Activated effector memory CD4-positive, alpha-beta T cell treated with anti-CD3 and anti-CD28 coated beads, Interleukin-2, amount 50 U/mL, for 16 hours (primary cell): Measurements from ENCODE around the gene FGF12.
"Not testable (repeated sequence)": the region's sequence is repeated elsewhere in the genome, so short reads cannot be mapped to it uniquely, and the experiment has no call there.

Experiments used
- DNase-seq: peaks from one replicate; pipeline ENCODE4 v3.0.0-alpha.2; 2020

FGF12 gene

DNA sequence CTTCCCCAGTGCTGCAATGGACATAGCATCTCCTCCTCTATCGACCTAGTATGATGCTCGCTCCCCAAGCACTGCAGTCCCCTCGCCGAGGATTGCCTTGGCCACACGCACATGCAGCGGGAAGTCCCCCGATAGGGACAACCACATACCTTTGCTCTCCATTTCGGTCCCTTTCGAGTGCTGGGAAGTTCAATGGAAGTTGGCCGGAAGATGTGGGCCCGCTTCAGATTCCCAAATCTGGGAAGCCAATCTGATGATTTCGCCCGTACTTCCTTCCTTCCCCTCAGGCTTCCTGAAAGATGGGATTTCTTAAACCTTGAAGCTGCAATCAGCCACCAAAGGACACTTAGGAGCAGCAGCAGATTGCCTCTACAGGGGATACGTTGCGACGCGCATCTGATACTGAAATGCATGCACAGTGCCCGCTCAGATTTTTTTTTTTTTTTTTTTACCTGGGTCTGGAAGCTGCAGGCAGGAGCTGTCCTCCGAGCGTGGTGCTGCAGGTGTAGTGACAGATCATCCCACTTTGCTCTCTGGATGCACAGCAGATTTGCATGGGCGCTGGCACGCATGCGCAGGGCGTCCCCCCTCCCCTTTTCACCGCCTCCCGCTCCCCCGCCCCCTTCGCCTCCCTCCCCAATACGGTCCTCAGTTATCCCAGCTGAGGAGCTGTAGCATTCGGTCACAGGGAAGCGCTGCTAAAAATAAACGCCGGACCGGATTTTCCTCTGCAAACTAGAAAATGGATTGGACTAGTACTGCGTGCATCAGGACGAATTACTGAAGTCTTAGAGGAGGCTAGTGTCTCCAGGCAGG lies at the start of gene FGF12:
Gene FGF12, minus strand, starts transcription at position 510 of the 816 bp plus-strand sequence.
- peak; percentile 58 for DNase-seq

DNA sequence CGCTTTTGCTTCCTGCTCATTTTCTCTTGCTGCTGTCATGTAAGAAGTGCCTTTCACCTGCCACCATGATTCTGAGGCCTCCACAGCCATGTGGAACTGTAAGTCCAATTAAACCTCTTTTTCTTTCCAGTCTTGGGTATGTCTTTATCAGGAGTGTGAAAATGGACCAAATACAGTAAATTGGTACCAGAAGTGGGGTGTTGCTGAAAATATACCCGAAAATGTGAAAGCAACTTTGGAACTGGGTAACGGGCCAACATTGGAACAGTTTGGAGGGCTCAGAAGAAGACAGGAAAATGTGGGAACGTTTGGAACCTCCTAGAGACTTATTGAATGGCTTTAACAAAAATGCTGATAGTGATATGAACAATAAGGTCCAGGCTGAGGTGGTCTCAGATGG lies 47.0 kb upstream of the FGF12 start:
- not testable (repeated sequence) for DNase-seq

DNA sequence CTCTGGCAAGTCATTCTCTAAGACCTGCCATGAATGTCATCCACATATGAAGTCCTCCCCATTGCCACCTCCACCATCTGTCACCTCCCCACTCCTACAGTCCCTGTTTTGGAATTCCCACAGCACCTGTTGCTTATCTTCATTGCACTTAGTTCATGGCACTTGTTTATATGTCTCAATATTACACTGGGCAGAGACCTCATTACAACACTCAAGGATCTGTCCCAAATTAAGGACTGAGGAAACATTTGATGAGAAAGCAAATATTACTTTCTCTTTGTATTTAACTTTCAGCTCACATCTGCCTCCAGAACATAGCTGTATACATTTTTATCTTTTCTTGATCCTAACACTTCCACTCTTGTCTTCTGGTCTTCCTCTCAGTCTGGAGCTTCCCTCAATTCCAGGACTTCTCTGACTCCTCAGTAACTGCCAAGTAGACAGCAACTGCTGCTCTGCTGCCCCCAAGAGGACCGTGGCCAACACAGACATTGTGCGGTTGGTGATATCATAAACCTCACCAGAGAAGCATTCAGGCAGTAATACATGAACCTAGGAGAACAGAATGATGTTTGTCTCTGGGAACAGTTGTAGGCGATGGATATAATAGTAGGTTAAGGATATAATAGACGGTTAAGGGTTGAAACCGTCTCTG lies 45.0 kb upstream of the FGF12 start:
- no peak for DNase-seq

DNA sequence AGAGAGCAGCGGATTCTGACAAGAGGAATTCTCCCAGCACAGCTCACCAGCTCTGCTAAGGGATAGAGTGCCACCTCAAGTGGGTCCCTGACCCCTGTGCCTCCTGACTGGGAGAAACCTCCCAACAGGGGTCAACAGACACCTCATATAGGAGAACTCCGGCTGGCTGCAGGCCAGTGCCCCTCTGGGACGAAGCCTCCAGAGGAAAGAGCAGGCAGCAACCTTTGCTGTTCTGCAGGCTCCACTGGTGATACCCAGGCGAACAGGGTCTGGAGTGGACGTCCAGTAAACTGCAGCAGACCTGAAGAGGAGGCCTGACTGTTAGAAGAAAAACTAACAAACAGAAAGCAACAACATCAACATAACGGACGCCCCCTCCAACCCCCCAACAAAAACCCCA lies 31.3 kb upstream of the FGF12 start:
- no peak for DNase-seq

DNA sequence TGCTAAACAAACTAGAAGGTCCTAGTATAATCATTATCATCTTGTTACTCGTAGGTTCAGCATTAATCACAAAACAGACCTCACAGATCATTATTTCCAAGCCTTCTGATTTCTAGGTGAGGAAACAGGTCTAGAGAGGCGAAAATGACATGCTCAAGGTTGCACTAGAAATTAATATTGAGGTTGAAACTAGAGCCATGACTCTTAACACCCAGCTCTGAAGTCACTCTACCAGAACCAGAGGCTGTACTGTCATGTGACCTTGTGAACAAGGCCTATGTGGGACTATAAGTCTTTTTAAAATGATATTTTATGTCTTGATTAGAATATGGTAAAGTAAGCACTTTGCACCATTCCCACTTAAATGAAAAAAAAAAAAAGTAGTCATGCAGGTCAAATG lies 23.8 kb upstream of the FGF12 start:
- no peak for DNase-seq

DNA sequence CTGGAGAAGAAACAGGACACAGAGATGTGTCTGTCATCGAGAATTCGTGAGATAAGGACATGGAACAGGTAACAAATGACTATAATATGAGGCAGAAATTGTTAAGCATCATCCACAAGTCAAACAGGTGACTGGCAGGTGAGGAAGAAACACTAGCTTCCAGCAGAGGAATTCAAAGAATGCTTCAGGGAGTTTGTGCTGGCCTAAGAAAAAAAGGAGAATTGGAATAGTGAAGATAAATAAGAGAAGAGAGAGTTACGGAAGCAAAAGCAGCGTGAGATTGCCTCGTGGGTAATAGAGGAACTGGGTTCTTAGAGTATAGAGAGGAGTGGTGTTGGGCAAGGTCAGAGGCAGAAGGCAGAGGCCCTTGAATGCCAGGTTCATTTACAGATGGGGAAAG lies 22.9 kb upstream of the FGF12 start:
- DNase-seq, result no peak

DNA sequence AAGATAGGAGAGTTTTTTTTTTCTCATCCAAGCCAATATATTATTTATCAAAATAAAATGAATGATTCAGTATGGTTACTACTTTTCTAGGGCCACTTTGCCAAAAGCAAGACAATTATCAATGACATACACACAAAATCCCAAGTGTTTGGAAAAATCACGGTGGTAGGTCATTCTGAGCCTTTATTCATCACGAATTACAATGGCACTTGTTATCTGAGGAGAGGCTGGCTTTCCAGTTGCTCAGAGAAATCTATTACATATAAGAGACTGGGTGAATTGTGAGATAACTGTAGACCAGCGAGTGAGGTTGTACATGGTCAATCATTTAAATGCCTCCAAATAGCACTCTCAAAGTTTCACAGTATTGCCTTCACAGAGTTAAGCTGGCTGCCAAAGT lies 20.4 kb upstream of the FGF12 start:
- DNase-seq, result no peak

DNA sequence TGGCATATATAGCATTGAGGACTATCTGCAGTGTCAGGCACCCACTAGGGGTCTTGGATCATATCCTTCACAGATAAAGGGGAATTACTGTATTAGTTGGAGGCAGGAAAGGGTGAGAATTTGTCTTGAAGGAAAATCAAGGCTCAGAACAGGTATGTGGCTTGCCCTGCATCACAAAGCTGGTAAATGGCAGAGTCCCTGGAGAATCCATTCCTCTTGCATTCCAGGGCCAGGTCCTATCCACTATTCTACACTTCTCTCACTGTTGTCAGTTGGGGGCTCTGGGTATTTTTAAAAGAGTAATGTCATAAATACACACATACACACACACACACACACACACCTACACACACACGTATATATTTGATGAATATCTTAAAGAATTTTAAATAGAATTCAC lies 19.8 kb upstream of the FGF12 start:
- no peak for DNase-seq

DNA sequence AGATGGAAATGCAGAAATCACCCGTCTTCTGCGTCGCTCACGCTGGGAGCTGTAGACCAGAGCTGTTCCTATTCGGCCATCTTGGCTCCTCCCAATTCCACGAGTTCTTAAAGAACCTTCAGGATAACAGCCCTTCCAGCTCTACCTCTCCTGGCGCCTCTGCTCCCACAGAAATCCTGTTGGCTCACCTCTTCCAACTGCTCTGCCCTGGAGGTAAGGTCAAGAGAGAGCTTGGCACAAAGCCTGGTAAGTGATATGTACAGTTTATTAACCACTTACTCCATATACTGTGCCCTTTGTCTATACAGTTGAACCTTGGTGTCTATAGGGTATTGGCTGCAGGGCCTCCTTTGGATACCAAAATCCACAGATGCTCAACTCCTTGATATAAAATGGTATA lies 17.8 kb upstream of the FGF12 start:
- DNase-seq, result no peak

DNA sequence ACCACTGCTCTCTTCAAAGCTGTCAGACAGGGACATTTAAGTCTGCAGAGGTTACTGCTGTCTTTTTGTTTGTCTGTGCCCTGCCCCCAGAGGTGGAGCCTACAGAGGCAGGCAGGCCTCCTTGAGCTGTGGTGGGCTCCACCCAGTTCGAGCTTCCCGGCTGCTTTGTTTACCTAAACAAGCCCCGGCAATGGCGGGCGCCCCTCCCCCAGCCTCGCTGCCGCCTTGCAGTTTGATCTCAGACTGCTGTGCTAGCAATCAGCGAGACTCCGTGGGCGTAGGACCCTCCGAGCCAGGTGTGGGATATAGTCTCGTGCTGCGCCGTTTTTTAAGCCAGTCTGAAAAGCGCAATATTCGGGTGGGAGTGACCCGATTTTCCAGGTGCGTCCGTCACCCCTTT lies 17.3 kb upstream of the FGF12 start:
- not testable (repeated sequence) for DNase-seq

DNA sequence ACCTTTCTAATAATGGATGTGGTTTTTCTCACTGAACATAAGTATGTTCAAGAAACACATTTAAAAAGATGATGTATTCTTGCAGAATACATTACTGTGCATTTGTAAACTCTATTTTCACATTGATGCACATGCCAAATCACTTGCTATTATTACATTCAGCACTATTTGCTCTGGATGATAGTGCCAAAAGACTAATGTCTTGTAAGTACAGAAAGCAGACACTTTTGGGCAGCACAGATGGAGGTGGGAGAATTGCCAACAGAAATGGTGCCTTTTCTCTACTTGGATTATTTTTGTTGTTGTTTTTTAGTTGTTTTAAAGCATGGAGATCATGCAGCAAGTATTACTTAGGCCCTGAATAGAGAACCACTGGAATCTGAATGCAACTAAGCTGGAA lies 10.2 kb upstream of the FGF12 start:
- no peak for DNase-seq

DNA sequence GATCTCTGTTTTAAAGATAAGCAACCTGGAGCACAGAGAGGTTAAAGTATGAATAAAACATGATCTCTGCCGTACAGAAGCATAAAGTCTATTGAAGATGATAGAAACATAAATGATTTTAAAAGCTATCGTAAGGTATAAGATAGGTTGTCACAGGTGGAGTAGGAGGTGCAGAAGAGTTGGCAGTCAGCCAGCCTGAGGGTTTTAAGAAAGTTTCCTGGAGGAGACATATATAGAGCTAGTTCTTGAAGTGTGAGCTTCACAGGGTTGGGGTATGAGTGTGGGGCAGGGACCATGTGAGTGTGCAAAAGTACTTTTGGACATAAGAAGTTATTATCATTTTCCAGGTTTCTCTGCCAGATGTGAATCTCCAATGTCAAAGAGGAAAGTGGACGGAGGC lies 3.9 kb upstream of the FGF12 start:
- no peak for DNase-seq

DNA sequence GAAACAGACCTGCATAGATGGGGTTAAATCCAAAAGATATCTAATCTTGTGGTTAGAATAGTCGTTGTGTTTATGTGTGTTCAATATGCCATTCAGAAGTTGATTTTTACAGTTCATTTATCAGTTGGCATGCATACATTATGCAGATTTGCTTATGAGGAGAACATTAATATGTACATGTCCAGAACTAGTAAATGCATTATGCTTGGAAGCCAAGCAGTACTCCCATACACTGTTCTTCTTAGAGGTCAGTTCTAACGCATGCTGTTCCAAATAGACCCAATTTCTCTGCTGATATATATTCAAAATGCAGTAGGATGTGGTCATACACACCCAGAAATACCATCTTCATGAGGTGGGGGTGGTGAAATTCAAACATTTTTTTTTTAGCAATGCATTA lies 956 bp downstream of the FGF12 start:
- no peak for DNase-seq

DNA sequence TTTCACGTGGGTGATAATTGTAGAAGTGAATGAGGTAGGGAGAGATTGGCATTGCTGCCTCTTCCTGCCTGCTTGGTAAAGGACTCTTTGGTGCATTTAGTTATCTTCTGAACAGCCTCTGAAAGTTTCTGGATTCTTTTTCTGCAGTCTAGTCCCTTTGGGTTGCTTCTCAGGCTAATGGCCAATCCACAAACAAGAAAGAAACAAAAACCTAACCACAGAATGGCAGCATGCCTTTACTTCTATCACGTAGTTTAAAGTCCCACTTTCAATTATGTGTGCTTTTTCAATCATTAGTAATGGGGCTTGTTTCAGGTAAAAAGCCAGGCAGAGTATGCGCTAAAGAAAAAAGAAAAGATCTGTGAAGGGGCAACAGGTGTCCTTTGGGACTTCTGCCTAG lies 7.4 kb downstream of the FGF12 start:
- no peak for DNase-seq

DNA sequence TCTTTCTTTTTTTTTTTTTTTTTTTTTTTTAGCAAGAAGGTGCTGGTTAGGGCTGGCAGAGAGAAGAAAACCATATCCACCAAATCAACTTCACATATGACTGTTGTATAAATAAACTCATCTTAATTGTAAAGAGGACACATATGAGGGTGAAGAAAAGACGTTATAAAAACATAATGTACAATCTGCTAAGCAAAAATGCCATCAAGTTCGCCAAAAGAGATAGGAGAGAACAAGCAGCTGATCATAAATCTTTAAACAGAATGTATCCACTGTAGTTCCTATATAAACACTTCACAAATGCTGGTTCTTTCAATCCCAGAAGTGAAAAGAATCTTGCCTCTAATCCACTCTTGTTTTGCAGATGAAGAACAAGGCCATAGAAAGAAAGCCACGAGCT lies 9.2 kb downstream of the FGF12 start:
- no peak for DNase-seq

DNA sequence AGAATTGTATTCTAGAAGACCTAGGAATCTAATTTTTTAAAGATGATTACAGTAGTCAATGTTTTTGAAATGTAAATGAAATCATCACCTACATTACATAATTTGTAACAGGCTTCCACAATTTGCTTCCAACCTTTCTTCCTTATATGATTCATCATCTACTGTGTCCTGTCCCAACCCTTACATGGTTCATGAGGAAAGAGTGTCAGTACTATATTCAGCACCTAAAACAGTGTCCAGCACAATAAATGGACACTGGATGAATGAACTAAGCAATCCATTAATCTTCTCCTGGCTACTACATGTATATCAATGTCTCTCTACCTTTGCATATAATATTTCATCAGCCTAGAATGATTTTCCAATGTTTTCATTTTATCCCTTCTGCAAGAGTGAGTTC lies 12.2 kb downstream of the FGF12 start:
- DNase-seq, result no peak

DNA sequence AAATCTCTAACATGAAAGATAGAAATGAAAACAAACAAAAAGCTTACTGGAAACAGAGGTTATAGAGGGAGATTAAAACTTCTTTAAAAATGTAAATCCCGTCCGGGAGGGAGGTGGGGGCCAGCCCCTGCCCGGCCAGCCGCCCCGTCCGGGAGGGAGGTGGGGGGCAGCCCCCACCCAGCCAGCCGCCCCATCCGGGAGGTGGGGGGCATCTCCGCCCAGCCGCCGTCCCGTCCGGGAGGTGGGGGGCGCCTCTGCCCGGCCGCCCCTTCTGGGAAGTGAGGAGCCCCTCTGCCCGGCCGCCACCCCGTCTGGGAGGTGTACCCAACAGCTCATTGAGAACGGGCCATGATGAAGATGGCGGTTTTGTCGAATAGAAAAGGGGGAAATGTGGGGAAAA lies 16.2 kb downstream of the FGF12 start:
- not testable (repeated sequence) for DNase-seq

DNA sequence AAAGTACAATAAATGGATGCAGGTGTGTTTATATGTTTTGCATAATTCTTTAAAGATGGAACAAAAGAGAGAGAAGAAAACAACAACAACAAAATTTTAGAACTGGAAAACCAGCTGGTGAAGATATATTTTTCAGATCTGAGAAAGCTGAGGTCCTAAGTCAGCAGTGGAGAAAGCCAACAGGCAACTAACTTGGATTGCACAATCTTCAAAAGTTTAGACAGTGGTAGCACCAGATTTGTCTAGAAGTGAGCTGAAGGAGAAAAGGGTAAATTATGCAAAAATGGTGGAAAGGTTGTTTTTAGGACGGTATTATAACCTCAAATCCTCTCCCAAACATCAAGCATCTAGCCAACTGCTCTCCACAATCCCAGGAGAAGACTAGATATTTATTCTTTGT lies 17.0 kb downstream of the FGF12 start:
- DNase-seq, result no peak

DNA sequence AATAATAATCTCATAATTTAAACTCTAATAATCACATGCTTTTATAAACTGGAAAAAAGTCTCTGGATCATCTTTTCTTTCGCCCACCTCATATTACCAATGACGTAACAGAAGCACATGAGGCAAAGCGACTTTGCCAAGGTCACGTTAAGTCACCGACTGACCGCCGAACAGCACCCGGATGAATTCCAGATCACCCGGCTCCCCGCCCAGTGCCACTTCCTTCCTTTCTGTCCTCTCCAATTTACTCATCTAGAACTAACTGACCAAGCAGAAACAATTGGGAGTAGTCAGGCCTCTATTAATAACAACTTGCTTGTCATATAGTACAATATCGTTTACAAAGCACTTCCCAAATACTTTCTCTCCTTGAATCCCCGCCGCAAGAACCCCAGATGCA lies 21.1 kb downstream of the FGF12 start:
- no peak for DNase-seq

DNA sequence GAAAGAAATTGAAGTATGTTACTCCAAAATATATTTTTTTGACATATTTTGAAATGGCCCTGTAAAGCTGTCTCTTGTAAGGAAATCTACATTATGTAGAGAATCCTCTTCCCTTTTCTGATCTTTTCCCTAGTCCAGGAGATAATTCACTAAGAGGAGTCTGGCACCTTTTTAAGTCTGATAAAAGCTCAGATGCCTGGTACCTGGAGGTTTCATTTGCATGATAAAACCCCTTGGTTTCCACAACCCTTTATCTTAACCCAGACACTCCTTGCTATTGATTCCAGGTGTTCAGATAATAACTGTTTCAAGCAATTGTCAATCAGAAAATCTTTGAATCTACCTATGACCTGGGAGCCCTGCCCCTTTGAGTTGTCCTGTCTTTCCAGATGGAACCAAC lies 26.5 kb downstream of the FGF12 start:
- no peak for DNase-seq

DNA sequence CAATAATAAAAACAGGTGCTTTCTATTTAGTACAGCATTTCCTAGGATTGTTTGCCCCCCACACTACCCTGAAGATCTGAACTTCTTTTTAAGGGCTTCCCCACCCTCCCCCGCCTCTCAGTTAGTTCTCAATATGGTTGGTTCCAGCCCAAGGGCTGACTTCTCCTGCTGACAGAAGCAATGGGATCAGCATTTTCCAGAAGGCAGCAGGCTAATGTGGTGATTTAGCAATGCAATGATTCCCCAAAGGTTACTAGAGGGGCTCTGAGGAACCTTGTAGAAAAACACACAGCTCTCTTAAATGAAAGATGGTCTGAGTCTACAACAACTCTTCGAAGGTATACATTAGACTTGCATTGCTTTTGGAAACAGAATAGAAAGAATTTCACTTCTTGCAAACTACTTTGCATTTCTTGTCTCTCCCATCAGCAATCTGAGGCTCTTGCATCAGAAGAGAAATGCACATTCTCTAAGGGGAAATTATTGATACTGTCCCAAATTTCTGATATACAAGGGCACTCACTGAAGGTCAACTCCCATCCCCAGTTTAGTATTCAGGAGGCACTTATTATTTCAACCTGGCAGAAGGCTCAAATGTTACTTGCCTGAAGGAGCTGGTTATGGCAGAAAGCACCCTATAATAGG lies 30.3 kb downstream of the FGF12 start:
- DNase-seq, result no peak

DNA sequence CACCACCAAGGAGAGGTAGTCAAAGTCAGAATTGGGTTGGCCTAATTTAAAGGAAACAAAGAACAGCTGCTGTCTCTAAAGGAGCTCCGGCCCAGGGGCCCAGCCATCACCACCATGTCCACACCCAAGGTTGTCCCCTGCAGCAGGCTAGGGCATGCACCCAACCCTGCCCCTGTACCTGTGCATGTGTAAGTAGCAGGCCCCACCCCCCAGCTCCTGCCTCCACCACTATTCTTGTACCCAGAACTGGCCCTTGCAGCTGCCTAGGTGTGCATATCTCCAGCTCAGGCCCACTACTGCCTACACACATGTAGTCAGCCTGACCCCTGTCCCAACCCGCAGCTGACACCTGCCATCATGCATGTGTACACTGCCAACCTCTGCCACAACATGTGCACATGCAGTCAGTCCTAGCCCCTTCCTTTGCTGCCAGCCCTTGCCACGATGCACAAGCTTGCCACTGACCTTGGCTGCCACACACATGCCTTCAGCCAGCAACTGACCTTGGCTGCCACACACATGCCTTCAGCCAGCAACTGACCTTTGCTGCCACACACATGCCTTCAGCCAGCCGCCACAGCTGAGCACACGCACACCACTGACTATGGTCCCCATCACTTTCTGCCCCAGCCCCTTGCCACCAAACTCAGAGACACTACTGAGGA lies 39.7 kb downstream of the FGF12 start:
- DNase-seq, result no peak

DNA sequence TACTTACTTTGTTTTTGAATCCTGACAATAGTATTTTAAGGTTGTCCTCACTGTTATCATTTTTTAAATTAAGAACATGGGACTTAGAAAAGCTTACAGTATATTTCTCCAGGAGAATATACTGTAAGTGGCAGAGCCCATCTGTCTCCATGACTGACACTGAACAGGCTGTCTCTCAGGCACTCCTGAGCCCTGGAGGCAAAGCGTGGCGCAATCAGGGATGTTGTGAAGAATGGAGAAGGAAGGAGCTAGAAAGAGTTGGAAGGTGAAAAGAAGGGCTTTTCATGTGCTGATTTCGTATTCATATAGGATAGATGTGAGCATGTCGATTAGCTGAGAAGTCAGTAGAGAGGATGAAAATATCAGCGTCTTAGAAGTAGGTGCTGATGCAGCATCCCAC lies 41.5 kb downstream of the FGF12 start:
- DNase-seq, result no peak

DNA sequence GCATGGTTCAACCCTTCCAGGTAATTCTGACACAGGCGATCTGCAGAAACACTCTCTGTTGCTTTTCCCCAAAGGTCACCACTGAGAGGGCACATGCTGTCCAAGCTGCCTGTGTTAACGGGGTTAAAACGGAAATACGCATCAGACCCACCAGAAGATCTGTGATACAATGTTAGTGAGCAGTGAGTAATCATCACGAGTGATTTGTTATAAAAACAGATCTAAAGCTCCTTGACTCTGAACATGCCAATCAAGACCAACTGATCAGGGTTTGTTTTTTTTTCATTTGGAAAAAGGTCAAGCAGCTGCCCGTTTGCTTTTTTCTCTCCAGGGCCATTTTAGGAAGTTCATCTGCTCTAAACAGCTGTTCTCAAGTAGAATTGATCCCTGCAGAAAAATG lies 43.2 kb downstream of the FGF12 start:
- no peak for DNase-seq
